GM18498 (cell line): ENCODE results near the gene ISL2.

Experiments used
- ATAC-seq: cut with Tn5 transposase; IDR thresholded peaks from one replicate; pipeline ENCODE4 v1.9.1; 2021; ENCODE audit warnings: mild to moderate bottlenecking, moderate library complexity; ENCODE audit not compliant: unreplicated experiment

ISL2 gene

GRCh38 chr15:76368122-76368621 lies 31.6 kb downstream of the ISL2 start:
- ATAC-seq = no peak

- ATAC-seq = no peak
Measured at GRCh38 chr15:76376029-76376428, 39.5 kb downstream of the ISL2 start.

GRCh38 chr15:76376816-76377215 lies 40.2 kb downstream of the ISL2 start:
- no peak for ATAC-seq

GRCh38 chr15:76377217-76377616 lies 40.6 kb downstream of the ISL2 start:
- ATAC-seq = no peak

- ATAC-seq = no peak
Measured at GRCh38 chr15:76377751-76378150, 41.2 kb downstream of the ISL2 start.

GRCh38 chr15:76378691-76379090 lies 42.1 kb downstream of the ISL2 start:
- ATAC-seq = no peak

GRCh38 chr15:76380249-76380648 lies 43.7 kb downstream of the ISL2 start:
- no peak for ATAC-seq

- ATAC-seq = no peak
Measured at GRCh38 chr15:76381366-76381765, 44.8 kb downstream of the ISL2 start.

GRCh38 chr15:76382987-76383728 lies 46.6 kb downstream of the ISL2 start:
- ATAC-seq = no peak

GRCh38 chr15:76384409-76384808 lies 47.8 kb downstream of the ISL2 start:
- ATAC-seq = no peak

GRCh38 chr15:76386178-76386577 lies 49.6 kb downstream of the ISL2 start:
- no peak for ATAC-seq

GRCh38 chr15:76386926-76387325 lies 50.4 kb downstream of the ISL2 start:
- ATAC-seq = no peak

- no peak for ATAC-seq
Measured at GRCh38 chr15:76390571-76390970, 54.0 kb downstream of the ISL2 start.

GRCh38 chr15:76391309-76391708 lies 54.7 kb downstream of the ISL2 start:
- no peak for ATAC-seq

- no peak for ATAC-seq
Measured at GRCh38 chr15:76391847-76392246, 55.3 kb downstream of the ISL2 start.
